ENCODE data around the gene PRKG1. TPM values are rescaled to one million over a fixed set of nuclear protein-coding genes. Genes with fewer than 3 reads are reported as not detected.
A peak's percentile ranks its signal among the peaks of the same experiment; 100 is the strongest.

Gene PRKG1
- total RNA-seq, 1 experiment from 2014 or later: 10.4 TPM

GRCh38 chr10:51972733-51973346 lies 898.6 kb downstream of the PRKG1 start:
- Histone ChIP-seq H3K23me2 (ENCODE audit: insufficient read length, low read depth, low read length, poor library complexity, severe bottlenecking) (no peaks in the 10 kb centered on the region), H3K27me3 (ENCODE audit: insufficient read depth, low read length) (no peaks in the 10 kb centered on the region), H2BK120ac (ENCODE audit: low read depth, low read length, poor library complexity, severe bottlenecking) (no peak overlapping the region), H4K20me1 (ENCODE audit: control insufficient read depth, insufficient read depth, insufficient read length) (no peaks in the 10 kb centered on the region), H3K9me3 (ENCODE audit: control insufficient read depth, low read depth, low read length) (no peaks in the 10 kb centered on the region), H3K23ac (ENCODE audit: insufficient read length, low read depth, low read length) (no peak overlapping the region), H3K18ac (ENCODE audit: insufficient read length, low read depth, low read length) (no peak overlapping the region), H4K91ac (ENCODE audit: insufficient read length, low read depth, low read length) (no peak overlapping the region), H2AFZ (ENCODE audit: low read length) (no peak overlapping the region), H2BK20ac (ENCODE audit: low read depth, low read length, poor library complexity, severe bottlenecking) (no peak overlapping the region), H3K79me2 (ENCODE audit: insufficient read depth, low read length) (no peaks in the 10 kb centered on the region), H4K8ac (replicated peaks; ENCODE audit: insufficient read length, low read depth, low read length) (no peak overlapping the region), H3K4me2 (ENCODE audit: insufficient read depth, insufficient read length, low read length) (no peak overlapping the region), H2BK5ac (ENCODE audit: insufficient read length, low read length) (no peak overlapping the region), H3K4ac (ENCODE audit: low read depth, low read length) (no peak overlapping the region), H3K79me1 (ENCODE audit: insufficient read depth, low read depth, low read length, poor library complexity, severe bottlenecking) (no peaks in the 10 kb centered on the region), H4K5ac (ENCODE audit: insufficient read length, low read depth, low read length) (no peak overlapping the region), H2BK12ac (ENCODE audit: insufficient read length, low read depth, low read length) (no peak overlapping the region), H3T11ph (ENCODE audit: low read length) (no peak overlapping the region), H3K27ac (ENCODE audit: insufficient read length, low read depth, low read length) (no peak overlapping the region), H3K14ac (ENCODE audit: insufficient read depth, low read length) (no peak overlapping the region), H3K4me1 (ENCODE audit: insufficient read depth, low read length) (no peaks in the 10 kb centered on the region), H3K9ac (ENCODE audit: extremely low read depth, insufficient read length, low read length) (no peak overlapping the region), H3K56ac (ENCODE audit: insufficient read length, low read depth, low read length) (no peak overlapping the region), H2BK15ac (ENCODE audit: low read depth, low read length) (no peak overlapping the region), H2AK5ac (ENCODE audit: insufficient read length, low read length) (no peak overlapping the region)
- Mint-ChIP-seq H3K27ac (peak overlapping the region in 1 of 3 experiments; percentile 49; a peak in 1 of 7 replicates), H3K36me3 (ENCODE audit: insufficient read depth in 1 of 3, low read depth in 3 of 3) (no peaks in the 10 kb centered on the region), H3K4me1 (no peaks in the 10 kb centered on the region), H3K4me3 (no peak overlapping the region; a peak in 1 of 5 replicates), H3K9me3 (no peaks in the 10 kb centered on the region), H3K27me3 (ENCODE audit: low read depth) (no peaks in the 10 kb centered on the region; the same call in 1 of the 2 replicates)
- WGBS (ENCODE audit: extremely low coverage, insufficient read length, low lambda C conversion rate): no CpG with 5 or more reads among the region's 3 CpGs
- DNase-seq: peak; percentile 29
- TF ChIP-seq, protein P1, sequence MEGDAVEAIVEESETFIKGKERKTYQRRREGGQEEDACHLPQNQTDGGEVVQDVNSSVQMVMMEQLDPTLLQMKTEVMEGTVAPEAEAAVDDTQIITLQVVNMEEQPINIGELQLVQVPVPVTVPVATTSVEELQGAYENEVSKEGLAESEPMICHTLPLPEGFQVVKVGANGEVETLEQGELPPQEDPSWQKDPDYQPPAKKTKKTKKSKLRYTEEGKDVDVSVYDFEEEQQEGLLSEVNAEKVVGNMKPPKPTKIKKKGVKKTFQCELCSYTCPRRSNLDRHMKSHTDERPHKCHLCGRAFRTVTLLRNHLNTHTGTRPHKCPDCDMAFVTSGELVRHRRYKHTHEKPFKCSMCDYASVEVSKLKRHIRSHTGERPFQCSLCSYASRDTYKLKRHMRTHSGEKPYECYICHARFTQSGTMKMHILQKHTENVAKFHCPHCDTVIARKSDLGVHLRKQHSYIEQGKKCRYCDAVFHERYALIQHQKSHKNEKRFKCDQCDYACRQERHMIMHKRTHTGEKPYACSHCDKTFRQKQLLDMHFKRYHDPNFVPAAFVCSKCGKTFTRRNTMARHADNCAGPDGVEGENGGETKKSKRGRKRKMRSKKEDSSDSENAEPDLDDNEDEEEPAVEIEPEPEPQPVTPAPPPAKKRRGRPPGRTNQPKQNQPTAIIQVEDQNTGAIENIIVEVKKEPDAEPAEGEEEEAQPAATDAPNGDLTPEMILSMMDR (conservative IDR thresholded peaks at IDR 0.05): no peak

Measured in H9 (cell line).